Adipocyte (in vitro differentiated cells): ENCODE data around the gene HTRA2.

Experiments
- DNase-seq: peaks from one replicate; pipeline ENCODE4 v3.0.0-alpha.2; 2015; ENCODE audit warnings: low read depth
- H3K27me3 ChIP-seq: replicated peaks from 2 replicates; pipeline ENCODE4 v1.7.0; 2013; ENCODE audit warnings: mild to moderate bottlenecking, low read length, moderate library complexity; ENCODE audit not compliant: control insufficient read depth, insufficient read depth
- H3K36me3 ChIP-seq: 2 replicates; pipeline ENCODE4 v1.7.0; 2013; ENCODE audit warnings: low read length, mild to moderate bottlenecking, moderate library complexity; ENCODE audit not compliant: control insufficient read depth, insufficient read depth, severe bottlenecking
- H3K4me1 ChIP-seq: 2 replicates; pipeline ENCODE4 v1.7.0; 2013; ENCODE audit warnings: mild to moderate bottlenecking, low read length, moderate library complexity; ENCODE audit not compliant: control insufficient read depth, insufficient read depth
- H3K4me3 ChIP-seq: 2 replicates; pipeline ENCODE4 v1.7.0; 2013; ENCODE audit warnings: mild to moderate bottlenecking, low read length, moderate library complexity
- H3K9ac ChIP-seq: 2 replicates; pipeline ENCODE4 v1.7.0; 2013; ENCODE audit warnings: mild to moderate bottlenecking, low read length, moderate library complexity
- H3K9me3 ChIP-seq: 2 replicates; pipeline ENCODE4 v1.7.0; 2013; ENCODE audit warnings: mild to moderate bottlenecking, low read length, moderate library complexity; ENCODE audit not compliant: control insufficient read depth

HTRA2 gene

GRCh38 chr2:74537140-74537539 is 7.4 kb downstream of the HTRA2 start:
- no peak overlapping the region for H3K4me3 ChIP-seq
- H3K9ac ChIP-seq, result no peak overlapping the region
- no peaks in the 10 kb centered on the region for H3K27me3 ChIP-seq
- H3K9me3 ChIP-seq, result no peaks in the 10 kb centered on the region
- peaks cover 6% of the 10 kb centered on the region for H3K4me1 ChIP-seq
- DNase-seq, result no peak
- peaks cover 14% of the 10 kb centered on the region for H3K36me3 ChIP-seq

GRCh38 chr2:74538881-74539339 is 9.2 kb downstream of the HTRA2 start:
- Histone ChIP-seq H3K9ac (no peak overlapping the region), H3K4me3 (no peak overlapping the region), H3K36me3 (no peaks in the 10 kb centered on the region), H3K27me3 (no peaks in the 10 kb centered on the region), H3K4me1 (peaks cover 6% of the 10 kb centered on the region), H3K9me3 (no peaks in the 10 kb centered on the region)
- DNase-seq, result no peak

DNA sequence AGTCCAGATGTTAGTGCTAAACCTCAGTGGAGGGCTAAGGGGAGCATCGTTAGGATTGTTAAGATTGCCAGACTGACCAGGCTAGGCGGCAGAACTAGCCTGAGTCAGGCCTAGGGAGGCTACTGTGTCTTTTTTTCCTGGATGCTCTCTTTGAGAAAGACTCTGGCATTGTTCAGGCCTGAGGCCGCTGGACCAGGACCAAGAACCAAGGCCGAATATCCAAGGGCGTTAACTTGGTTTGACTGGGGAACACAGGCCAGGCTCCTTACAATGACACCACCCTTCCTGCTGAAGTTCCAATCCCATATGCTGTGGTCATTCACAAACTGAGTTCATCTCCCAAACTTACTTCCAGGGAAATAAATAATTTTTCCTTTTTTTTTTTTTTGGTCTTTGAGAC is 10.6 kb downstream of the HTRA2 start:
- Histone ChIP-seq H3K4me3 (no peak overlapping the region), H3K4me1 (peaks cover 6% of the 10 kb centered on the region), H3K27me3 (no peaks in the 10 kb centered on the region), H3K36me3 (no peaks in the 10 kb centered on the region), H3K9me3 (no peaks in the 10 kb centered on the region), H3K9ac (peak overlapping the region; percentile 70)
- DNase-seq, result no peak

- no peak overlapping the region for H3K9ac ChIP-seq
- H3K9me3 ChIP-seq, result no peaks in the 10 kb centered on the region
- no peak overlapping the region for H3K4me3 ChIP-seq
- no peaks in the 10 kb centered on the region for H3K27me3 ChIP-seq
- no peaks in the 10 kb centered on the region for H3K36me3 ChIP-seq
- H3K4me1 ChIP-seq, result peaks cover 8% of the 10 kb centered on the region
- no peak for DNase-seq
These were observed 13.2 kb downstream of the HTRA2 start for GRCh38 chr2:74542978-74543377.

GRCh38 chr2:74544634-74545033 is 14.9 kb downstream of the HTRA2 start:
- no peak overlapping the region for H3K9ac ChIP-seq
- no peak overlapping the region for H3K4me3 ChIP-seq
- H3K36me3 ChIP-seq, result no peaks in the 10 kb centered on the region
- H3K4me1 ChIP-seq, result peaks cover 20% of the 10 kb centered on the region
- no peaks in the 10 kb centered on the region for H3K27me3 ChIP-seq
- DNase-seq, result no peak
- H3K9me3 ChIP-seq, result no peaks in the 10 kb centered on the region

DNA sequence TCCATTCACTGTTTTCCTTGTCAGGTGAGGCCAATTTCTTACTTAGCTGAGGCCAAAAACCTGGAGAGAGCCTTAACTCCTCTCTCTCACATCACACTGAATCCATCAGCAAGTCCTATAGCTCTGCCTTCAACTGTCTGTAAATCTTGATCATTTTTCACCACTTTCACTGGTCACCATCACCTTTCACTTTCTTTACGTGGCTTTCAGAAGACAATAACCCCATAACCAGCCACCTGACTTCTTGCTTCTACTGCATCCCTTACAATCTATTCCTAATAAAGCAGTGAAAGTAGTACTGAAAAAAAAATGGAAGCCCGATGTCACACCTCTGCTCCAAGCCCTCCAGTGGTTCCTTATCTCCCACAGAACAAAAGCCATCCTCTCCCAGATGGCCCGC is 16.3 kb downstream of the HTRA2 start:
- no peaks in the 10 kb centered on the region for H3K9me3 ChIP-seq
- no peak overlapping the region for H3K4me3 ChIP-seq
- H3K27me3 ChIP-seq, result no peaks in the 10 kb centered on the region
- no peaks in the 10 kb centered on the region for H3K36me3 ChIP-seq
- DNase-seq, result no peak
- no peak overlapping the region for H3K9ac ChIP-seq
- peaks cover 15% of the 10 kb centered on the region for H3K4me1 ChIP-seq

DNA sequence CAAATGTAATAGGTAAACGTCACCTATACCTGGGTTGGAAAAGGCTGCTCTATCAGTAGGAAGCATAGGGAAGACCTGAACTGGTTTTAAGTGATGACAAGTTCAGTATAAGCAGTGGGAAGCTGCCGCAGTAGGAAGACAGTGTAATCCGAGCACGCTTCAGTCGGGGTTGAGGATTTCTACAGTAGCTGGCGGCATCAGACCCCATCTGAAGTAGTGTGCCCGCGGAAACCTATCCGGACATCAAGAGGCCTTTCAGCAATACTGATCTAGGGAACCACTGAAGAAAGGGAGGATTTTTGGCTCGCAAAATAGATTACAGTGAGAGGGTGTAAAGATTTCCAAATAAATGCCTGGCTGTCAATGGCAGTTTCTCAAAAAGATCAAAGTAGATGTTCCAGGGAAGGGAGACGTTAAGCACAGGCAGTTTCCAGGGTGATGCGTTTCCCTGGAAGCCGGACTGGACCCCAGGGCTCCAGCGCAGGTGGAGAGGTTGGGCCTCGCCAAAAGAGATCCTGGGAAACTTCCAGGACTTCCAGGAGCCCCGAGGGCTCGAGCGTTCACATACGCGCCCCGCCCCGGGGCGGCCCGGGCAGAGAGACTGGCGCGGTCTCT is 18.7 kb downstream of the HTRA2 start:
- Histone ChIP-seq H3K27me3 (no peaks in the 10 kb centered on the region), H3K9me3 (no peaks in the 10 kb centered on the region), H3K36me3 (no peaks in the 10 kb centered on the region), H3K9ac (peak overlapping the region; percentile 82), H3K4me1 (peaks cover 23% of the 10 kb centered on the region), H3K4me3 (peak overlapping the region; percentile 80)
- DNase-seq, result no peak

GRCh38 chr2:74548900-74549826 is 19.4 kb downstream of the HTRA2 start:
- H3K9ac ChIP-seq, result peak overlapping the region; percentile 82
- DNase-seq, result peak; percentile 90
- H3K4me3 ChIP-seq, result peak overlapping the region; percentile 80
- no peaks in the 10 kb centered on the region for H3K9me3 ChIP-seq
- H3K27me3 ChIP-seq, result no peaks in the 10 kb centered on the region
- no peaks in the 10 kb centered on the region for H3K36me3 ChIP-seq
- H3K4me1 ChIP-seq, result peaks cover 27% of the 10 kb centered on the region

GRCh38 chr2:74550231-74550630 is 20.5 kb downstream of the HTRA2 start:
- H3K9me3 ChIP-seq, result no peaks in the 10 kb centered on the region
- no peaks in the 10 kb centered on the region for H3K36me3 ChIP-seq
- no peaks in the 10 kb centered on the region for H3K27me3 ChIP-seq
- peaks cover 29% of the 10 kb centered on the region for H3K4me1 ChIP-seq
- H3K9ac ChIP-seq, result no peak overlapping the region
- H3K4me3 ChIP-seq, result no peak overlapping the region
- DNase-seq, result no peak

DNA sequence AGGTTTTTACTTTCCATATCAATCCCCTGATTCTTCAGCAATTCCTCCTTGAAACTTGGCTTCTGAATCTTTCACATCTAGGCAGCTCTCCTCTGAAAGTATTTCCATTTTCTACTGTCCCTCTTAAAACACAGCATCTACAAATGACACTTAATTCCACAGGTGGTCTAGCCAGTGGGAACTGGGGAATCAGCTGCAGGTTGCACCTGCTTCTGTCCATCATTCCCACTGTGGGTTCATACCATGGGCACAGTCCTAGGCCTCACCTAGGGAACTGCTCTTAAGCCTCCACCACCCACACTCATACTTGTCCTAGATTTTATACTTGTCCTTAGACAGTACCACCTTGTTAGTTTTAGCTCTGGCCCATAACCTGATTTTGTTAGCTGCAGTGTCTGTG is 21.8 kb downstream of the HTRA2 start:
- DNase-seq, result no peak
- Histone ChIP-seq H3K9ac (no peak overlapping the region), H3K36me3 (peaks cover 3% of the 10 kb centered on the region), H3K4me3 (no peak overlapping the region), H3K27me3 (no peaks in the 10 kb centered on the region), H3K4me1 (peaks cover 34% of the 10 kb centered on the region), H3K9me3 (no peaks in the 10 kb centered on the region)

DNA sequence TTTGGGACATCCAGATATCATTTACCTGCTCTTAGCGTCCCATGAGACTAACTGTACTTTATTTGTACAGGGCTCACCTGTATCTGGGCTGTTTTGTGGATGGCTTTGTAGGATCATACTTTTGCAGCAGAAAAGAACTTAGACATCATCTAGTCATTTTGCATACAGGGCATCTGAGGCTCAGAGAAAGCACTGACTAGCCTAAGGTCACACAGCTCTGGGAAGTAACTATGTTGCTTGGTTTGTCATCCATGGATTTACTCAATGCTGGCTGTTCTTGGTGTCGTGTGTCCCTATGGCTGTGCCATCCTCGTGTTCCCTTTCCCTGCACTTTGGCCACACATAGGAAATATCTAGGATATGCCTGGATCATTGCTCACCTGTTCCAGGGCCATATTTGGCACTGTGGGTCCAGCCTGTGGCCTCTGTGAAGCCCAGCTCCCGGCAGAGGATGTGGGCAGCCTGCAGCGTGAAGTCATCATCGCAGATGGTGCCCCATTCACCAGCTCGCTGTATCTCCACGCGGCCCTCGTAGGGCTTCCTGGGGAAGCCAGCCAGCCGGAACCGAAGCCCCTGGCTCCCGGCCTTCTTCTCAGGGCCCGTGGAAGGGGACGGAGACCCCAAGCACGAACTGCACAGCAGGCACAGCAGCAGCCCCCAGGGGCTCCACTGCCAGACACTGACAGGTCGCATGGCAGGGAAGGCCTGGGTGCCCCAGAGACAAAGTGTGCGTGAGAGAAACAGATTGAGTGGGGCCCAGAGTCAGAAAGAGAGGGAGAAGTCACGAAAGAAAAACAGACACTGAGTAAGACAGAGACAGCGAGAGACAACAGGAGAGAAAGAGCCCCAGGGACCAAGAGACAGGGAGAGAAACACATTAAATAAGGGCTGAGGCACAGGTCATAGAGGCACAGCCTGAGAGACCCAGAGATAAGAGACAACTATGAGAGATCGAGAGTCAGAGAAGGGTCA is 22.5 kb downstream of the HTRA2 start:
- Histone ChIP-seq H3K4me3 (peak overlapping the region; percentile 87), H3K9ac (peak overlapping the region; percentile 87), H3K9me3 (no peaks in the 10 kb centered on the region), H3K36me3 (peaks cover 5% of the 10 kb centered on the region), H3K27me3 (no peaks in the 10 kb centered on the region), H3K4me1 (peaks cover 34% of the 10 kb centered on the region)
- no peak for DNase-seq
